DLD1 (cell line): ENCODE measurements around the gene MMP15.

ENCODE experiments used
- in situ Hi-C: cut with HindIII; loops from 2 replicates; pipeline ENCODE4 v1.10.0; 2017; ENCODE audit warnings: low sequenced_read_pairs

MMP15 gene

DNA sequence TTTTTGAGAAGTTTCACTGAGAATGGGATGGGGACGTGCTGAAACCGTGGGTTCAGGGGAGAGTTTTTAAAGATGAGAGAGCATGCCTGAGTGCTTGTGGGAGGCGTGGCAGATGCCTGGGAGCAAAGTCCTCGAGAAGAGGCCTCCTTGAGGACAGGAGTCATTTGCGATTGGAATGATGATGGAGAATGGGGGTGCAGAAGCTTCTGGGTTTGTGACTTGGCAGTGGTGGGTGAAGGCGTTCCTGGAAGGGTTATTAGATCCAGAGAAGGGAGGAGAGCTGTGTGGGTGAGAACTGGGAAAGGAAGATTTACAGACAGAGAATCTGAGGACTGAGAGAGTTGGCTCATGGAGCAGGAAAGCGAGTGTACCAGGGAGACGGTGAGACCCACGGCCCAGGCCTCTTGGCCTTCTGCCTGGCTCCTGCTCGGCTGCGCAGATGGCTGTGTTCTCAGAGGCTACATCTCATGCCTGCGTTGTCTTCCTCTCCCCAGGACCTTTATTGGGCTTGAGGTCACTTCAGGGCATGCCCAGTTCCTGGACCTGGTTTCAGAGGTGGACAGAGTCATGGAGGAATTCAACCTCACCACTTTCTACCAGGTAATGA lies 8.6 kb upstream of the MMP15 start:
- in situ Hi-C loops: no loop called here

DNA sequence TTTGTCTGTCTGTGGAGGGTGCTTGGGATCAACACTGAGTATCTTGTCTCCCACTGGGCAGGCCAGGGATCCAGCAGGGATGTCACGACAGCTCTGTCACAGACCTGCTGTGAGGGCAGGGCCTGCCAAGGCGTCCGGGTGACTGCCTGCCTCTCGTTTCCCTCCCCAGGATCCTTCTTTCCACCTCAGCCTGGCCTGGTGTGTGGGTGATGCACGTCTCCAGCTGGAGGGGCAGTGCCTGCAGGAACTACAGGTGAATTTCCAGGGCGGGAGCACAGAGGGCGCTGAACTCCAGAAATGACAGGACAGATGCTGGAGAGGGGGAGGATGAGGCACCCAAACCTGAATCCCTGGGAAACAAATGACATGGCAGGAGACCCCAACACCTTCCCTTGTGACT lies 6.8 kb upstream of the MMP15 start:
- in situ Hi-C loops: no loop called here

DNA sequence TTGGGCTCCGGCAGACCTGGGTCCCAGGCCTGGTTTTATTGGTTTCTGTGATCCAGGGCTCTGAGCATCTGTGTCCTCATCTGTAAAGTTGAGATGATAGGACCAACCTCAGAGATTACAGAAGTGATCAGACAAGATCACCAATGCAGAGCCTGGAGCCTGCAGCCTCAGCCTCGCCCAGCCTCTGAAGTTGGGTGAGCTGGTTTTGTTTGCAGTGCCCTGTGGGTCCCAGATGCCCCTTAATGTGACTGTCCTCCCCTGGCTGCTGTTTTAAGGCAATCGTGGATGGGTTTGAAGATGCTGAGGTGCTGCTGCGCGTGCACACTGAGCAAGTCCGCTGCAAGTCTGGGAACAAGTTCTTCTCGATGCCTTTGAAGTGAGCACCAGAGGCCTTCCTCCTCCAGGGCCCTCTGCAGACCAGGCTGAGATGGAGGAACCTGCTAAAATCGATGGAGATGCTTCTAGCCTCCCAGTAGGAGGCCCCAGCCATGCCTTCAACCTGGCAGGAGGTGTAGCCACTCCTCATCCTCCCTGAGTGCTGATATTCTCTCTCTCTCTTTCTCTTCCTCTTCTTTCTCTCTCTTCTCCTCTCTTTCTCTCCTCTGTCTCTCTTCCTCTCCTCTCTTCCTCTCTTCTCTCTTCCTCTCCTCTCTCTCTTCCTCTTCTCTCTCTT lies 5.6 kb upstream of the MMP15 start:
- in situ Hi-C loops: no loop called here

DNA sequence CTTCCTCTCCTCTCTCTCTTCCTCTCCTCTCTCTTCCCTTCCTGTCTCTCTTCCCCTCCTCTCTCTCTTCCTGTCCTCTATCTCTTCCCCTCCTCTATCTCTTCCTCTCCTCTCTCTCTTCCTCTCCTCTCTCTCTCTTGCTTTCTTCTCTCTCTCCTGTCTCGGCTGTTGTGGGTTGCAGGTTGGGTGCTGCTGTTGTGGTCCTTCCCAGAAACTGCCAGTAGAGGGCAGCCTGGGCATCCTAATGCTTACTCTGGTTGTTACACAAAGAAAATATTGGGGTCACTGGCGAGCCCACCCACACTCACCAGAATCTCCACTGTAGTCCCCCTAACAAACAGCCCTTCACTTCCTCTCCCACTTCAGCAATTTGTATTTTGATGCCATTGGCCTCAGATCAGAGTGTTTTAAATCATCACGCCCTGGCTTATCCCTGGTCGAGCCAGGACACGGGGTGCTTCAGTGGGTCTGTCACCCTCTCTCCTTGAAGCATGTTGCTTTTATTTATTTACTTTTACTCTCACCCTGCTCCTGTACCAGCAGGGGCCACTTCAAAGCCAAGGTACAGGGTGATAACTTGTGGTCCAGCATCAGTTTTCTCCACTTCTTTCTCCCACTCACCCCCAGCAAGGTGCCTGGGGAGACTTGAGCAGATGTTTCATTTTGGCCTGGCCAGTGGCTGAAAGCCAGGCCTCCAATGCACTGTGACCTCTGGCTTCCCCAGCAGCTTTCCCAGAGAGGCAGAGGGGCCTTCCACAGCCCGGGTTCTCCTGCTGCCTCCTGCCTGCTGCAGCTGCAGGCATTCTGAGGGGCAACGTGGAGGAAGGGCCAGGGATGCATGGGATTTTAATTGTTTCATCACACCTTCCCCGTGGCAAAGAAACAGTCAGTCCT lies 4.7 kb upstream of the MMP15 start:
- in situ Hi-C loops: no loop called here

DNA sequence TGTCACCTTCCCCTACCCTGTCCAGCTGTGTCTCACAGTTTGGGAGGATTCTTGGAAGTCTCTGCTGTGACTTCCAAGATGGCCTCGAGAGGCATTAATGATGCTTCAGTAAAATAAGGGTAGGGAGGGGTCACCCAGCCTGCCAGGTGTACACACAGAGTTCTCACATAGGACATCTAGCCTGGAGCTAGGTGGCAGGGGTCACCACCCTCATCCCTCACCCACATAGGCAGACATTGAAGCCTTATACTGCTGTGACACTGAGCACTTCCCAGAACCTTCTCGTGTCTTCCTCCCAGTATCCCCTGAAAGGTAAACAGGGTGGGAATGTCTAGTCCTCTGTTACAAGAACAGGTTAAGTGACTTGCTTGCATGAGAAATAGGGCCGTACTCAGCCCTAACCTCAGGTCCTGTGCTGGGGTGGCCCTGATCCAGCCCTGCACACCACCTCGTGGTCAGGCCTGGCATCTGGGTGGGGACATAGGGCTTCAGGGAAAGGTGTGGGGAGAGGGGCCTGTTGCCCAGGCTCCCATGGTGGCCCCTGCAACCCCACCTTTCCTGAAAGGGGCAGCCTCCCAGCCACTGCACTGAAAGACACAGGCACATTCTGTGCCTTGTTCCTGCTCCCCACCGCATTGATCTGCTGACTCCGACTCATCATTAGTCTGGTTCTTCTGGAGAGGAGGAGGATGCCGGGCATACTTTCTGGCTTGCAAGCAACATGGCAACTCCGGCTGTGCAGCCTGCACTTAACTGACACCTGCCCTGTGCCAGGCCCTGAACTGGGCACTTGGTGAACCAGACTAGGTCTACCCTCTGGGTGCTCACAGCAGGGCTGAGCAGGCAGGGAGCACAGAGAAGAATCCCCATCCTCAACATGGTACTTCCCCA lies 3.6 kb upstream of the MMP15 start:
- in situ Hi-C loops: no loop called here

DNA sequence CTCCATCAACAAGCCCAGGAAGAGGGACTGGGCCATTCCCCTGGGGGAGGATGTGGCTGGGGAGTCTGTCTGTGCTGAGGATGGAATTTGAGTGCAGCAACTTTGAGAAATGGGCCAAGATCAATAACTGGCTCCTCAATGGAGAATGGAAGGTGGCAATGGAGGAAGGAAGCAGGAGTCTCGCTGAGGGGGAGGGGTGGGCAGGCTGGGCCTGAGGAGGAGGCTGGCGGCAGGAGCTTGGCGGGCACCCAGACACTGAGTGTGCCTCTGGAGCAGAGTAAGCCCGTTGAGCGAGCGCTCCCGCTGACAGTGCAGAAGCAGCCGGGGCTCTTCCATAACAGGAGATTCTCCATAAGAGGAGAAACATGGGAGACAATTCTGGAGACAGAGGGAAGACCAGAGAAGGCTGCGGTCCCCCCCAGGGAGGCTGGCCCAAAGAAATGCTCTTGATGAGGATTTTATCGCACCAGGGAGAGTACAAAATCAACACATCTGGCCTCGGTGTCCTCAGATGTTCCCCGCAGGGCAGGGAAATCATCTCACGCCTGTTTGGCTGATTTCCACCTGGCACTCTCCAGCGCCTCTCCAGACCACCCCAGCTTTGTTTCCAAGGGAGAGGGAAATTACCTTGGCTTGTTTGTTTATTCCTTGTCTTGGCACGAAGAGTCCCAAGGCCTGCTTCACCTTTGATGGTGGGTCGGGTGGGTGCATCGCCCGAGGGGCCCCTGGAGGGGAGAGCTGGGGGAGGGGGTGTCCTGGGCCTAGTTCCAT lies 2.8 kb upstream of the MMP15 start:
- in situ Hi-C loops: no loop called here

DNA sequence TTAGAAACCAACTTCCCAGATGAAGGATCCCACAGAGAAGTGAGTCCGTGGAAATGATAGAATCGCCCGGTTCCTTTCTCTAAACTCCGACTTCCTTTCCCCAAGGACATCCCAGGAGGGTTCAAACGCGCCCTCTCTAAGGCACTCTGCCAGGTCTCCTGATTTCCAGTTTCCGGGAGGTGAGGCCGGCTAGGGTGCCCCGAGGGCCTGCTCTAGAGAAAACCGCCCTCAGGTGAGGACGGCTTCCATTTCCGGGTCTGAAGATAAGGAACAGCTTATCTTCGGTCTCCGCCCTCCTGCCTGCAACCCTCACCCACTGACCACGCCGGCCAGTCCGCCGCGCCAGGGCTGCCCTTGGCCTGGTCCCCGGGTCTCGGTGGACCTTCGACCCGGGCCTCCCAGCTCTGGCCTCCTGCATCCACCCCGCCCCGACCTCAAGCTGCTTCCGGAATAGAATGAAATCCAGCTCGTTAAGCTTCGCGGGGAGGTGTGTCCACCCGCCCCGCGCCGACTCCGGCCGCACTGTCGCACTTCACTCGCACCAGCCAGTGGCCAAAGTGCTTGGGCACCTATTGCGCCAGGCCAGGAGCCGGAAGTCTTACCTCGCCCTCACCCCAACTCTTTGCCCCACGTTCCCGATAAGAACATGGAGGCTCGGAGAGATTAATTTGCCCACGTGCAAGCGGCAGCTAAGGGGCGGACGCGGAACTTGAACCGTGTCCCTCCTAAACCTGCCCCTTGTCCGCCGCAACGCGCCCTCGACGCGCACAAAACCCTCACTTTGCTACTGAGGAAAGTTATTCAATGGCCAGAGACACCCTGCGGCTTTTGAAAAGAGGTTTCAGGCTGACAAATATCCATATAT lies 836 bp upstream of the MMP15 start:
- in situ Hi-C loops: no loop called here

DNA sequence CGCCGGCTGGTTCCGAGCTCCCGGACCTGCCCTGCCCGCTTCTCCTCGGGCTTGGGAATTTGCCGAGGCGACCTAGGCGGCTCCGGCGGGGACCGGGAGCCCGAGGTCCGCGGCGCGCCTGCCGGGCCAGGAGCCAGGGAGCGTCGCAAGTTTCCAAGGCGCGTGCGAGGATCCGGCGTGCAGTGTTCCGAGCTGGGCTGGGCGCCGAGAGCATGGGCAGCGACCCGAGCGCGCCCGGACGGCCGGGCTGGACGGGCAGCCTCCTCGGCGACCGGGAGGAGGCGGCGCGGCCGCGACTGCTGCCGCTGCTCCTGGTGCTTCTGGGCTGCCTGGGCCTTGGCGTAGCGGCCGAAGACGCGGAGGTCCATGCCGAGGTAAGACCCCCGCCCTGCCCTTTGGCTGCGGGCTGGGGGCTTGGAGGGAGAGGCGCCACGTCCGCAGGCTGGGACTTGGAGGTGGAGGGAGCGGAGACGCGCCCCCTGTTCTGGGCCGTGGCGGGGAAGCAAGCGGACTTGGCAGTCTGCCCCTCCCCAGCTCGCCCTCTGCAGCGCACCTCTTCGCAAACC lies 668 bp downstream of the MMP15 start:
- in situ Hi-C loops: no loop called here

DNA sequence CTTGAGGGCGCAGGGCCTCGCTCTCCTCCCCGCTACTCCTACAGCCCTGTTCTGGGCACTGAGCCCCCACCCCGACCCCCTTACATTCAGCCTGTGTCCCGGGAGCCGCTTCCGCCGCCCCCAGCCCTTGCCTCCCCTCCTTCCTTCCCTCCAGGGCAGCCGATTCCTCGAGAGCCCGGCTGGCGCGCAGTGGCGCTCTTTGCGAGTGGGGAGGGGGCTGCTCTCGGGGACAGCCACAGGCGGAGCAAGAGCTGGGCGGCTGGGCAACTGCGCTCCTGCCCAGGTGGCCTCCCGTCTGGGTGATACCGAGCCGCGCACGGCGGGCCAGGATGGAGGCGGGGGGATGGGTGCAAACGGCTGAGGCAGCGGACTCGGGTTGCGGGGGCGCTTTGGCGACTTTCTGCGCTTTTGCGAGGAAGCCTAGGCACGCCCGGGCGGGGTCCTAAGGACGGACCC lies 1.2 kb downstream of the MMP15 start:
- in situ Hi-C loops: no loop called here

DNA sequence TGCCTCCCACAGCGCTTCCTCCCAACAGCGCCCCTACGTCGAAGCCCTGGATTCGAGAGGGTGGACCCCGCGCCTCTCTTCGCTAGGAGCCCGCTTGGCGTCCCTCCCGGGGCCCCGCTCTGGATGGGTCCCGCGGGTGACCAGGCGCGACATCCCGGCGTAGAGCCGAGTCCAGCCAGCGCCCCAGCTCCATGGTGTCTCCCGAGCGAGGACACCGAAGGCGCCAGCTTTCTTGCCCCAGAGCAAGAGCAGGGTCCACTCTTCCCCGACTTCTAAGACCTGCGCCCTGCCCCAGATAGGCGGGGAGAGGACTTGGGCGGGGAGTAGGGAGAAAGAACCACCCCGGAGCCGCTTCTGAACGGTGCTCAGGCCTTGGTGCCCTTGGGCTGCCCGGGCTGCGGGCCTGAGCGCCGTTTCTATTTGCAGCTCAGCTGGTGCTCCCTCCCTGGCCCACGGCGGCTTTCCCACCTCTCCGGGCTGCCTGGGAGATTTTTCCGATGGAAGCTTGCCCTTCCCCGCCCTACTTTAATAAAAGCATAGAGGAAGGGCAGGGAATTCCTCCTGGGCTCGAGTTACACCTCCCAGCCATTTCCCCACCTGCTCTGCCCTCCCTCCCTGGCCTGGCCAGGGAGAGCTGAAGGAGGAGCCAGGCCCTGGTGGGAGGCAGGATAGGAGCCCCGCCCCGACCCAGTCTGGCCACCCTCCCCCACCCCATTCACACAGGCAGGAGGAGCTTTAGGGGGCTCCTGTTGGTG lies 1.8 kb downstream of the MMP15 start:
- in situ Hi-C loops: no loop called here

DNA sequence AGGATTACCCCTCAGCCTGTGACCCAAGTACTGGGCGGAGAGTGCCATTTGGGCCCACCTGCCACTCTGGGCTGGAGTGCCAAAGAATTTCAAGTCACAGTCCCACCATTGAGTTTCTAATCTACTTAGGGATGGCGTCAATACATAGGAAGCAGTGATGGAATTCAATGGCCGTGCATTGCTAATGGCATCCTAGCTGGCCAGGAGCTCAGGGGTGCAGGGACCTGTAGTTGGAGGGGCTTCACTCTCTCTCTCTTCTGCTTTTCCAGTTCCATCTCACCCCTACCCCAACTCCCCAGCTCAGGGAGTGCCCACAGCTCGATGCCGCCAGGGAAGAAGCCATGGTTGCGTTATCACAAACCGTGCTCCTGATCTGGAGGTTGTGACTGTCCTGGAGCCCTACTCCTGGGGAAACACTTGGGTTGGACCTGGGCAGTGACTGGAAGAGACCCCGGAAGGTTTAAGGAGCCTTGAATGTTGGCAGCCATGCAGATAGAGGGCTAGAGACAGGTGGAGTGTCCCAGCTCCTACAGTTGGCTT lies 2.4 kb downstream of the MMP15 start:
- in situ Hi-C loops: no loop called here

DNA sequence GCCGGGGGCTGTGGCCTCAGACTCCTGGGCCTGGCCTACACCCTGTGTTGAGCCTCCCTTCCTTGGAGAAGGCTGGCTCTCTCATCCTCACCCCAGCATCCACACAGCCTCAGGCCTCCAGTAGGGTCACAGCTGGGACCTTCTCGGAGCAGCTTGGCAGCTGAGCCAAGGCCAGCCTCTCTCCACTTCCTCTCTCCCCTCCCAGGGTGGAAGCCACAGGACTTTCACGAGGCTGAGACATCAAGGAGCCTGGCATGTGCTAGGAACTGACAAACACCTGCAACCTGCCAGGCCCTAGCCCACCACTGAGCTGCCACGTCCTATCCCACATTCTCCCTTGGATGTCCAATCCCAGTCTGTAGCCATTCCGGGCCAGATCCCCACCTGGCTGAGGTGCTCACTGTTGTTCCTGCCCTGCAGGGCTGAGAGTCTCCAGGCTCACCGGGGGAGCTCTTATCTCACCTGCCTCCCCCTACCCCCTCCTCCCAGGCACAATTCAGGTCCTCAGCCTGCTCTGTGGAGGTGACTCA lies 3.1 kb downstream of the MMP15 start:
- in situ Hi-C loops: no loop called here

DNA sequence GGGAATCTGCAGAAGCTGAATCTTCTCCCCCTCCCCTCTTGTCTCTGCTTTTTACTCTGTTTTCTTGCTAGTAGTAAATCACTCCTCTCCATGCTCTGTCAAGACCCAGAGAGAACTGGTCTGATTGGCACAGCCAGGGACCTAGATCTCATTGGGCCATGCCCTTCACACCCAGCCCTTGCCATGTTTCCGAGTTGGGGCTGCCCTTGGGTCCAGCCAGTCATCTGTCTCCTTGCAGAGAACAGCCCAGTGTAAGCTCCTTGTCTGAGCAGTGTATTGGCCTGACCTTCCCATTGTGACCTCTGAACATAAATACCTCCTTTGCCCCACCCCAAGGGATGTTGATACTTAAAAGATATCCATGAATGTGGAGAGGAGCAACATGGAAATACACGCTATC lies 3.9 kb downstream of the MMP15 start:
- in situ Hi-C loops: no loop called here

DNA sequence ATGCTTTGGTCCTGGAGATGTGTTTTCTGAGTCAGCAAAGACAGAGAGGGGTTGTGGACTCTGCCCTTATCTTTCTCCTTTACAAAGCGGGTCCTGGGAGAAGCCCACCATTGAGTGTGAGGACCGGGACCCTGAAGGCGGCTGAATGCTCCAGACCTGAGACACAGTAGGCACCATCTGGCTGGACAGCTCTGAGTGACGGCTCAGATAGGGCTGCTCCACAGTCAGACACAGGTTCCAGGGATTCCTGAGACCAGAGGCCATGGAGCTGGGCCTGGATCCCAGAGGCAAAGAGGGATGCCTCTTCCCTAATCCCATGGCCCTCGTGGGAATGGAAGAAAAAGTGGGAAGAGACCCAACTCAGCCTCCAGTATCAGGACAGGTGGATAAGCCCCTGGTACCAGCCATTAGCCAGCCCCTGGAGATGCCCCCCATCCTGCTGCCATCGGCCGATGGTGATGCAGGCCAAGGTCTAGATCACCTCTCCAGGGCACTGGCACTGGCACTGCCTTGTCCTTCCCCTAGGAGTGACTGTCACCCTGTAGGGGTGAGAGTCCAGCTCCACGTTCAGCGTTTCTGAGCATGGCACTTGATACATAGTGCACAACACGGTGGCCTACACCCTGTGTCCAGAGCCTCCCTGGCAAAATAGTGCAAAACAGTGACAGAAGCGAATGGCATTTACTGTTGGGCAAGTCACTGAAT lies 4.7 kb downstream of the MMP15 start:
- in situ Hi-C loops: no loop called here

DNA sequence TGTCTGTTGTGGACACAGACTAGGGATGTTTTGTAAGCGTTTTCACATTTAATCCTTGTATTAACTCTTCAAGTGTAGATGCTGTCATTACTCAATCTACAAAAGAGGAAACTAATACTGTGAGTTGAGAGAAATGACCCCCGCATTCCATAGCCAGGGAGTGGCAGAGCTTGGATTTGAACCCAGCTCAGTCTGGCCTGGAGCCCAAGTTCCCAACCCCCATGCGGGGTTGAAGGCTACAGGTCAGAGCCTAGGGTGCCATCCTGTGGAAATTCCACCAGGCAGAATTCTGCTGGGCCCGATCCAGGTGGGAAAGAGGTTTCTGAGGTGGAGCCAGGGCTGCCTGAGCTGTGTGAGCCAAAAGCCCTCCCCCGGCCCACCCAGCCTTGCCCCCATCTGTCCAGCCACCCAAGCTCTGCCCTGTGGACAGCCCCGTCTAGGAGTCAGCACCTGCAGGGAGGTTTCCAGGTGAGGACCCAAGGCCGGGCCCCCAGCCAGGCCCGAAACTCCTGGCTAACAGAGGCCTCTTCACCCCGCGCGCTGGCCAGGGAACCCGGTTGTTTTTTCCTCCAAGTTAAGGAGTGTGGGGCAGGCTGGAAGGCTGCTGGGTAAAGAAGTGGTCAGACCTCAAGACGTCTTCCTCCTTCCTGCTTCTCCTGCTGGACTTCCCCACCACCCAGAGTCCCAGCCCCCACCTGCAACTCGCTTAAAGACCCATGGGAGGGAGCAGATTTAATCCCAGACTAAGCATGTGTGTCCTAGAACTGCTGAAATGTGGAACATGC lies 5.7 kb downstream of the MMP15 start:
- in situ Hi-C loops: no loop called here

DNA sequence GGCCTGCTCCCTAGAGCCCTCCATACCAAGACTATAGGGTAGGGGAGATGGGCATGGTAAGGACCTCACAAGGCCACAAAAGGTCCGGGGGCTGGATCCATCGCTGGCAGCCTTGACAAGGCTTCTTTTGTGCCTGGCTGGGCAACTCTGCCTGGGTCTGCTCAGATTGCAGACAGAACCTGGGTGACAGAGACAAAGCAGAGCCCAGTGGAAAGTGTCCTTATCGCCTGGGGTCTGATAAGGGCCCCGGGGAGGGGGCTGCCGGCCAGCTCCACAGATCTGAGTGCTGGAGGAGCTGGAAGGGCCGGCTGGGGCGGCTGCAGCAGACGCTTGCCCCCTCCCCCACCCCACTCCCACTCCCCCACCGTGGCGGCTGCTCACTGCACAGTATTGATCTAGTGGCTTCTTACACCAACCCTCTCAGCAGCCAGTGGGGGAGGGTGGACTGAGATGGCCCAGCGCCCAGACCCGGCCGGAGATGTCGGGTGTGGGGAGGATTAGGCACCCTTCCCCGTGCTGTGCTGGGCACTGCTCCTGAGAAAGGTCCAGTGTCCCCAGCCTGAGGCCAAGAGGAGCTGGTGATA lies 7.2 kb downstream of the MMP15 start:
- in situ Hi-C loops: no loop called here
